HepG2 (cell line): ENCODE results near the gene DGAT2. TPM values are rescaled to one million over a fixed set of nuclear protein-coding genes. Genes with fewer than 3 reads are reported as not detected.

ENCODE experiments used
- ATAC-seq: fragments of 200-7000 bp; cut with Tn5 transposase; 3 replicates; pipeline ENCODE4 v1.9.1; 2020; ENCODE audit warnings: mild to moderate bottlenecking, moderate library complexity
- BruUV-seq: library from RNA; stranded (reverse); fragments of 400-500 nt; replicated peaks from 2 replicates; lab custom pipeline; 2021; lab: Mats Ljungman, UMichigan
- CTCF ChIA-PET: fragments of 300-600 bp; formaldehyde crosslinking; extraction: SDS; loops from one replicate; lab custom pipeline; 2021; ENCODE audit warnings: low total read pairs, inconsistent platforms, low intra/inter-chr PET ratio; lab: Yijun Ruan, JAX
- POLR2A ChIA-PET: fragments of 350-600 bp; sonication (Branson Sonifier 250); formaldehyde crosslinking; loops from one replicate; lab custom pipeline; 2020; ENCODE audit warnings: antibody characterized with exemption, inconsistent platforms; lab: Yijun Ruan, JAX
- DNase-seq: peaks from one replicate; pipeline ENCODE4 v3.0.0-alpha.2; 2015; ENCODE audit warnings: low spot score
- FAIRE-seq: peaks from 3 replicates; lab custom pipeline; 2011; peaks lifted over from hg19 to GRCh38; lab: Jason Lieb, UNC
- H2AFZ ChIP-seq: one replicate; pipeline ENCODE4 v1.6.1; 2011; ENCODE audit warnings: low read length, inconsistent platforms
- H3K27ac ChIP-seq: fragments of 300-600 bp; 3 replicates; pipeline ENCODE4 v1.8.0; 2011; ENCODE audit warnings: mixed run types, mild to moderate bottlenecking, mixed read lengths, low read length, inconsistent platforms; ENCODE audit not compliant: insufficient read depth; ENCODE audit errors: extremely low read length
- H3K27me3 ChIP-seq, 2 experiments: fragments of 200-600 bp in 1 of 2; 2 replicates in 1 of 2; 3 replicates in 1 of 2; pipeline versions ENCODE4 v1.6.0 to v1.8.0; 2011; ENCODE audit warnings: low read length in 2 of 2, mild to moderate bottlenecking in 2 of 2, moderate library complexity in 2 of 2, inconsistent platforms in 1 of 2; ENCODE audit not compliant: insufficient read depth in 2 of 2, control insufficient read depth in 1 of 2
- H3K36me3 ChIP-seq, 2 experiments: fragments of 200-600 bp in 1 of 2; replicated peaks in 1 of 2; 2 replicates in 1 of 2; 3 replicates in 1 of 2; pipeline versions ENCODE4 v1.5.1 to v1.8.0; 2011; ENCODE audit warnings: low read length in 2 of 2, inconsistent platforms in 1 of 2; ENCODE audit not compliant: insufficient read depth in 2 of 2, control insufficient read depth in 1 of 2
- H3K4me1 ChIP-seq: 2 replicates; pipeline ENCODE4 v1.5.1; 2012; ENCODE audit warnings: low read length, inconsistent platforms; ENCODE audit not compliant: insufficient read depth
- H3K4me2 ChIP-seq: 2 replicates; pipeline ENCODE4 v1.6.0; 2011; ENCODE audit warnings: low read depth, low read length, inconsistent platforms
- H3K4me3 ChIP-seq, 3 experiments: fragments of 200-600 bp in 1 of 3; sonication (generic), shearing (Covaris generic) in 1 of 3; replicated peaks in 1 of 3; 2 replicates each; pipeline ENCODE4 v1.5.1; 2011 to 2016; ENCODE audit warnings: low read length in 3 of 3, inconsistent platforms in 2 of 3, low read depth in 2 of 3, mild to moderate bottlenecking in 2 of 3, control low read depth in 1 of 3, mixed read lengths in 1 of 3; ENCODE audit not compliant: insufficient read depth in 1 of 3
- H3K79me2 ChIP-seq: one replicate; pipeline ENCODE4 v1.6.1; 2011; ENCODE audit warnings: low read length, inconsistent platforms; ENCODE audit not compliant: insufficient read depth
- H3K9ac ChIP-seq: 2 replicates; pipeline ENCODE4 v1.6.0; 2011; ENCODE audit warnings: mild to moderate bottlenecking, low read depth, low read length, inconsistent platforms; ENCODE audit not compliant: insufficient read depth
- H3K9me3 ChIP-seq: 2 replicates; pipeline ENCODE4 v1.5.1; 2012; ENCODE audit warnings: mild to moderate bottlenecking, low read length
- H4K20me1 ChIP-seq: 2 replicates; pipeline ENCODE4 v1.6.0; 2011; ENCODE audit warnings: inconsistent platforms, mild to moderate bottlenecking, low read length, moderate library complexity; ENCODE audit not compliant: insufficient read depth
- CHD4 ChIP-seq: fragments of 200-600 bp; sonication (generic); IDR thresholded peaks from 2 replicates; pipeline ENCODE4 v1.7.0; 2017; ENCODE audit warnings: mild to moderate bottlenecking, low read length, borderline replicate concordance
- DBP ChIP-seq: sonication (generic); formaldehyde crosslinking; IDR thresholded peaks from 2 replicates; pipeline ENCODE4 v1.4.0; 2020; ENCODE audit warnings: missing genetic modification reagents; ENCODE audit errors: not compliant biosample characterization
- KDM5A ChIP-seq: fragments of 200-600 bp; sonication (generic); IDR thresholded peaks from 2 replicates; pipeline ENCODE4 v1.7.0; 2018; ENCODE audit warnings: antibody characterized with exemption, mild to moderate bottlenecking, low read length, borderline replicate concordance
- ZFX ChIP-seq: sonication (generic); formaldehyde crosslinking; IDR thresholded peaks from 2 replicates; pipeline ENCODE4 v1.4.0; 2020; ENCODE audit warnings: mild to moderate bottlenecking, low read depth, missing genetic modification reagents, moderate library complexity
- ZNF326 ChIP-seq: sonication (generic); formaldehyde crosslinking; IDR thresholded peaks from 2 replicates; pipeline ENCODE4 v1.4.0; 2020; ENCODE audit warnings: missing genetic modification reagents, borderline replicate concordance
- WGBS: methylation state at CpG from one replicate; pipeline ENCODE4 v1.1.6; 2017; ENCODE audit warnings: low lambda C conversion rate; 5-methylcytosine and 5-hydroxymethylcytosine counted together
- in situ Hi-C: cut with HindIII; loops from 2 replicates; pipeline ENCODE4 v1.10.0; 2017; ENCODE audit warnings: low pct_unique_long_range_greater_than_20kb; ENCODE audit not compliant: extremely low pct_ligation_motif_present
- intact Hi-C: fragments of 100-400 bp; cut with micrococcal nuclease; formaldehyde crosslinking; loops from one replicate; pipeline ENCODE4 v1.10.0; 2022; ENCODE audit not compliant: unreplicated experiment
- polyA plus RNA-seq, 8 experiments: library from polyadenylated mRNA; depleted of rRNA in 3 of 8; stranded (reverse) in 7 of 8; unstranded in 1 of 8; fragments of >200 nt; fragmentation: Illumina TruSeq in 4 of 8; extraction: Trizol in 4 of 8; gene quantifications; 2 replicates each; pipeline versions ENCODE4 v1.2.1 to v1.2.3, GENCODE V29; 2011 to 2016; ENCODE audit warnings: low read depth in 4 of 8, missing spikeins in 1 of 8, mixed read lengths in 1 of 8; ENCODE audit not compliant: insufficient read depth in 1 of 8
- total RNA-seq, 5 experiments: library from RNA; depleted of rRNA; stranded (reverse); fragments of >200 nt; fragmentation: Illumina TruSeq; extraction: Trizol; gene quantifications; 2 replicates each; pipeline ENCODE4 v1.2.3, GENCODE V29; 2016; ENCODE audit warnings: low read depth in 1 of 5
- TF ChIP-seq, protein P1 (sequence below): sonication (generic); formaldehyde crosslinking; IDR thresholded peaks from 2 replicates; pipeline ENCODE4 v1.4.0; 2020; ENCODE audit warnings: missing genetic modification reagents, borderline replicate concordance

DGAT2 gene
- total and polyA plus RNA-seq, 2 of the 13 experiments (the other 11 are each of a cell fraction or from before 2014, with no cell fraction given) = 39.0 to 65.6 TPM

GRCh38 chr11:75766443-75767227 lies 1.9 kb upstream of the DGAT2 start (continued):
- TF ChIP-seq, protein P1, sequence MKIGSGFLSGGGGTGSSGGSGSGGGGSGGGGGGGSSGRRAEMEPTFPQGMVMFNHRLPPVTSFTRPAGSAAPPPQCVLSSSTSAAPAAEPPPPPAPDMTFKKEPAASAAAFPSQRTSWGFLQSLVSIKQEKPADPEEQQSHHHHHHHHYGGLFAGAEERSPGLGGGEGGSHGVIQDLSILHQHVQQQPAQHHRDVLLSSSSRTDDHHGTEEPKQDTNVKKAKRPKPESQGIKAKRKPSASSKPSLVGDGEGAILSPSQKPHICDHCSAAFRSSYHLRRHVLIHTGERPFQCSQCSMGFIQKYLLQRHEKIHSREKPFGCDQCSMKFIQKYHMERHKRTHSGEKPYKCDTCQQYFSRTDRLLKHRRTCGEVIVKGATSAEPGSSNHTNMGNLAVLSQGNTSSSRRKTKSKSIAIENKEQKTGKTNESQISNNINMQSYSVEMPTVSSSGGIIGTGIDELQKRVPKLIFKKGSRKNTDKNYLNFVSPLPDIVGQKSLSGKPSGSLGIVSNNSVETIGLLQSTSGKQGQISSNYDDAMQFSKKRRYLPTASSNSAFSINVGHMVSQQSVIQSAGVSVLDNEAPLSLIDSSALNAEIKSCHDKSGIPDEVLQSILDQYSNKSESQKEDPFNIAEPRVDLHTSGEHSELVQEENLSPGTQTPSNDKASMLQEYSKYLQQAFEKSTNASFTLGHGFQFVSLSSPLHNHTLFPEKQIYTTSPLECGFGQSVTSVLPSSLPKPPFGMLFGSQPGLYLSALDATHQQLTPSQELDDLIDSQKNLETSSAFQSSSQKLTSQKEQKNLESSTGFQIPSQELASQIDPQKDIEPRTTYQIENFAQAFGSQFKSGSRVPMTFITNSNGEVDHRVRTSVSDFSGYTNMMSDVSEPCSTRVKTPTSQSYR (CRISPR knock-in tag) = 0 out of 2 replicates have a peak, but pooled peaks have one; percentile 11
- TF ChIP-seq ZNF326 (CRISPR knock-in tag) = no peak
- TF ChIP-seq KDM5A = no peak
- no peak for TF ChIP-seq DBP (CRISPR knock-in tag)

DNA sequence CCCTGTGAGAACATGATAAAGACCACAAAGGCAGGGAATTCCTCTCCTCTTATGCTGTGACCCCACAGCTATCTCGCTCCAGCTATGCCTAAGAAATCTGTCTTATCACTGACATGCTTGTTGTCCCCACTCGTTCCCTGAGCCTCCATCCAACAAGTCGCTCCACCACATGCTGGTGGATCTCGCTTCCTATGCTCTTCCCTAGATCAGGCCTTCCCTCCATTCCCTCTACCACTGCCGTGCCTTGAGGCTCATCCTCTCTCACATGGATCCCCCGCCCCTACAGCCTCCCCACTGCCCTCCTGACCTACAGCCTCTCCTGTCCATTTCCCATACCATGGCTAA lies 1.4 kb upstream of the DGAT2 start:
- TF ChIP-seq CHD4 (no peak), ZFX (peak; percentile 10; the same call in 1 of the 2 replicates)
- Histone ChIP-seq H3K79me2 (peaks cover 32% of the 10 kb centered on the region), H3K4me3 (no peak overlapping the region), H2AFZ (no peak overlapping the region), H3K36me3 (no peaks in the 10 kb centered on the region), H4K20me1 (no peaks in the 10 kb centered on the region), H3K4me2 (no peak overlapping the region), H3K27ac (no peak overlapping the region), H3K9ac (no peak overlapping the region), H3K4me1 (peaks cover 82% of the 10 kb centered on the region), H3K27me3 (no peaks in the 10 kb centered on the region), H3K9me3 (no peaks in the 10 kb centered on the region)
- CTCF ChIA-PET = interaction anchor here (2.7 to 3.6 kb wide), 2 partner anchors 44 to 61 kb away, joined by 19 to 38 read pairs; no protein-coding TSS in a partner anchor
- peak; percentile 36 for FAIRE-seq
- 87% methylated on average over 6 of the region's 6 CpGs for WGBS
- DNase-seq = no peak
- ATAC-seq = no peak
- POLR2A ChIA-PET = interaction anchor here (0.7 to 1.8 kb wide), 3 partner anchors 17 to 45 kb away, joined by 3 to 7 read pairs (median 3); no protein-coding TSS in a partner anchor
- intact Hi-C loops (loop anchor here (5.0 kb wide), 1 partner anchor 35 kb away; no protein-coding TSS in a partner anchor), in situ Hi-C loops (loop anchor here (5.0 kb wide), 2 partner anchors 50 to 170 kb away; partner anchors contain the start of gene MOGAT2)
- BruUV-seq = no TSS peak
